K562 (cell line): Measurements from ENCODE around the gene CXXC1. TPM values are rescaled to one million over a fixed set of nuclear protein-coding genes. Genes with fewer than 3 reads are reported as not detected.
A peak's percentile ranks its signal among the peaks of the same experiment; 100 is the strongest.

Experiments
- ASH1L ChIP-seq: fragments of 450-650 bp; IDR thresholded peaks from 2 replicates; pipeline ENCODE4 v1.6.1; 2018; ENCODE audit warnings: borderline replicate concordance, mild to moderate bottlenecking, low read depth; ENCODE audit not compliant: partially characterized antibody
- BACH1 ChIP-seq: fragments of 200-800 bp; sonication (Bioruptor generic); IDR thresholded peaks from 2 replicates; pipeline ENCODE4 v1.6.1; 2016; ENCODE audit warnings: missing genetic modification characterization, missing compliant biosample characterization
- BRD9 ChIP-seq: fragments of 450-650 bp; IDR thresholded peaks from 2 replicates; pipeline ENCODE4 v1.6.1; 2018; ENCODE audit warnings: low read depth; ENCODE audit not compliant: partially characterized antibody
- EGR1 ChIP-seq: fragments of 450-650 bp; conservative IDR thresholded peaks from 2 replicates; pipeline ENCODE4 v1.6.1; 2017; ENCODE audit warnings: mild to moderate bottlenecking
- GTF2A2 ChIP-seq: IDR thresholded peaks from 2 replicates; pipeline ENCODE4 v1.6.1; 2016; ENCODE audit warnings: mild to moderate bottlenecking, missing genetic modification characterization, missing compliant biosample characterization
- HDGF ChIP-seq: fragments of 450-650 bp; IDR thresholded peaks from 2 replicates; pipeline ENCODE4 v1.6.1; 2016
- KAT2B ChIP-seq: IDR thresholded peaks from one replicate; pipeline ENCODE4 v1.6.1; 2012; ENCODE audit warnings: low read depth, mild to moderate bottlenecking, control low read depth, inconsistent platforms, low read length, moderate library complexity
- NONO ChIP-seq, 2 experiments: fragments of 200-400 bp in 1 of 2; fragments of 450-650 bp in 1 of 2; formaldehyde crosslinking in 1 of 2; IDR thresholded peaks; 2 replicates each; pipeline ENCODE4 v1.6.1; 2017; ENCODE audit warnings: low read depth in 2 of 2, mild to moderate bottlenecking in 2 of 2, moderate library complexity in 2 of 2, low read length in 1 of 2
- RBM17 ChIP-seq: fragments of 200-400 bp; formaldehyde crosslinking; IDR thresholded peaks from 2 replicates; pipeline ENCODE4 v1.6.1; 2017; ENCODE audit warnings: low read depth, mild to moderate bottlenecking, low read length, borderline replicate concordance
- SMARCC2 ChIP-seq: fragments of 450-650 bp; IDR thresholded peaks from 2 replicates; pipeline ENCODE4 v1.6.1; 2017; ENCODE audit warnings: antibody characterized with exemption, moderate library complexity, mild to moderate bottlenecking, low read depth
- STAT5B ChIP-seq: fragments of 250-450 bp; sonication (Bioruptor Pico); IDR thresholded peaks from 2 replicates; pipeline ENCODE4 v1.8.0; 2021; ENCODE audit warnings: mild to moderate bottlenecking, inconsistent platforms
- TOE1 ChIP-seq, 2 experiments: fragments of 450-650 bp in 1 of 2; sonication (generic) in 1 of 2; formaldehyde crosslinking in 1 of 2; IDR thresholded peaks; 2 replicates each; pipeline versions ENCODE4 v1.7.1 to v1.8.0; 2016 to 2022; ENCODE audit warnings: borderline replicate concordance in 2 of 2, mild to moderate bottlenecking in 2 of 2, antibody characterized with exemption in 1 of 2, inconsistent platforms in 1 of 2, low read depth in 1 of 2, missing genetic modification reagents in 1 of 2, moderate library complexity in 1 of 2
- ZBTB1 ChIP-seq: sonication (generic); formaldehyde crosslinking; IDR thresholded peaks from 2 replicates; pipeline ENCODE4 v1.8.1; 2023; ENCODE audit warnings: missing genetic modification reagents, low read depth, mild to moderate bottlenecking, borderline replicate concordance
- polyA plus RNA-seq, 8 experiments: library from polyadenylated mRNA; depleted of rRNA in 4 of 8; stranded (reverse) in 5 of 8; unstranded in 3 of 8; fragments of >200 nt; fragmentation: Nextera tagmentation in 2 of 8; fragmentation: Illumina TruSeq in 1 of 8; extraction: Ambion mirVana in 2 of 8; extraction: Trizol in 1 of 8; gene quantifications; 2 replicates each; pipeline versions ENCODE4 v1.2.1 to v1.2.3, GENCODE V29; 2011 to 2014; ENCODE audit warnings: inconsistent platforms in 1 of 8, missing spikeins in 1 of 8
- total RNA-seq, 7 experiments: library from RNA; depleted of rRNA in 6 of 7; stranded (reverse); fragments of >200 nt in 6 of 7; fragmentation: Illumina TruSeq in 2 of 7; extraction: Trizol in 2 of 7; gene quantifications; 2 replicates each; pipeline versions ENCODE4 v1.2.1 to v1.2.3, GENCODE V29; 2011 to 2021; ENCODE audit warnings: low replicate concordance in 1 of 7
- TF ChIP-seq, protein P1 (sequence below): fragments of 250-450 bp; sonication (Bioruptor Pico); IDR thresholded peaks from 2 replicates; pipeline ENCODE4 v1.5.1; 2021; ENCODE audit warnings: mild to moderate bottlenecking
- TF ChIP-seq, protein P2 (sequence below): conservative IDR thresholded peaks from 2 replicates; pipeline ENCODE4 v1.6.1; 2011; ENCODE audit warnings: low read depth, mild to moderate bottlenecking, low read length; ENCODE audit not compliant: control insufficient read depth
- TF ChIP-seq, protein P3 (sequence below): fragments of 250-450 bp; sonication (Bioruptor Pico); IDR thresholded peaks from 2 replicates; pipeline ENCODE4 v1.4.0; 2020
- TF ChIP-seq, protein P4 (sequence below): fragments of 250-450 bp; sonication (Bioruptor Pico); IDR thresholded peaks from 2 replicates; pipeline ENCODE4 v1.8.0; 2021; ENCODE audit warnings: mild to moderate bottlenecking, moderate library complexity

The CXXC1 gene
- total and polyA plus RNA-seq, 9 of the 15 experiments (the other 6 are each of a cell fraction or from before 2014, with no cell fraction given) = 3.4 to 81.0 (median 34.1) TPM

DNA sequence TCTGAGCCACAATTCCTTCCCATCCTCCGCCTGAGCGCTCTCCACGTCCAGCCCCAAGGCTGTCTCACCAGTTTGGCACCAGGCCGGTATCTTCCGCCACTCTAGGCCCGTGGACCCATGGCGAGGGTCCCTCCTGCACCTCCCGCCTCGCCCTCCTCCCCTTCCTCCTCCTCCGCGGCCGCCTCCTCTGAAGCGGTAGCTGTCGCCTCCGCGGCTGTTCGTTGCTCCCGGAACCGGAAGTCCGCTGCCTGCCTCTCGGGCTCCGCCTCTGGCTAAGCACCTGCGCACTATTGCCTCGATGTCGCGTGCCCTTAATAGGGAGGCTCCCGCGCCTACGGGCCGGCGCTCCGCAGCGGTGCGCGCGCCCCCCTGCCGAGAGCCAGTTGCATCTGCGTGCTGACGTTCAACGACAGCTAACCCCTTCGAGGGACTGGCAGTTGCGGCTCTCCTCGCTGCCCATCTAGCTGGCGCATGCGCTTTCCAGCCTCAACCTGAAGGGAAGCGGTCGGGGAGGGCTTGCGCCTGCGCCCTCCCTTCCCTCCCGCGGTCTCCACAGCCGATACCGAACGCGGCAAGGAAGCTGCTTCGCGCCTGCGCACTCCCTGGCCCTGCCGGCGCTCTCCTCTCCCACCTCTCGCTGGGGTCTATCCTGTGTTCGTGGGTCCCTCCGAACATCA lies 6.1 kb downstream of the CXXC1 start, which contains the start of gene MBD1 (continued):
- TF ChIP-seq BACH1 (tag) (no peak), ZBTB1 (CRISPR knock-in tag) (peak; percentile 76; the same call in 1 of the 2 replicates), GTF2A2 (tag) (no peak), STAT5B (CRISPR knock-in tag) (no peak), RBM17 (no peak), BRD9 (no peak), HDGF (no peak), KAT2B (no peak), TOE1 (IDR thresholded peaks at IDR 0.05; ENCODE audit: borderline replicate concordance) (no peak), TOE1 (CRISPR knock-in tag; IDR thresholded peaks at IDR 0.05; ENCODE audit: borderline replicate concordance, low read depth) (no peak), NONO (IDR thresholded peaks at IDR 0.05; ENCODE audit: low read depth in 2 of 2, low read length in 1 of 2) (no peak), SMARCC2 (no peak), EGR1 (peak; percentile 81), ASH1L (no peak)
- TF ChIP-seq, protein P1, sequence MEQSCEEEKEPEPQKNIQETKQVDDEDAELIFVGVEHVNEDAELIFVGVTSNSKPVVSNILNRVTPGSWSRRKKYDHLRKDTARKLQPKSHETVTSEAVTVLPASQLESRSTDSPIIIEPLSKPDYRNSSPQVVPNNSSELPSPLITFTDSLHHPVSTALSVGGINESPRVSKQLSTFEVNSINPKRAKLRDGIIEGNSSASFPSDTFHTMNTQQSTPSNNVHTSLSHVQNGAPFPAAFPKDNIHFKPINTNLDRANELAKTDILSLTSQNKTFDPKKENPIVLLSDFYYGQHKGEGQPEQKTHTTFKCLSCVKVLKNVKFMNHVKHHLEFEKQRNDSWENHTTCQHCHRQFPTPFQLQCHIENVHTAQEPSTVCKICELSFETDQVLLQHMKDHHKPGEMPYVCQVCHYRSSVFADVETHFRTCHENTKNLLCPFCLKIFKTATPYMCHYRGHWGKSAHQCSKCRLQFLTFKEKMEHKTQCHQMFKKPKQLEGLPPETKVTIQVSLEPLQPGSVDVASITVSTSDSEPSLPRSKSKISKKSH (CRISPR knock-in tag) = no peak
- TF ChIP-seq, protein P2, sequence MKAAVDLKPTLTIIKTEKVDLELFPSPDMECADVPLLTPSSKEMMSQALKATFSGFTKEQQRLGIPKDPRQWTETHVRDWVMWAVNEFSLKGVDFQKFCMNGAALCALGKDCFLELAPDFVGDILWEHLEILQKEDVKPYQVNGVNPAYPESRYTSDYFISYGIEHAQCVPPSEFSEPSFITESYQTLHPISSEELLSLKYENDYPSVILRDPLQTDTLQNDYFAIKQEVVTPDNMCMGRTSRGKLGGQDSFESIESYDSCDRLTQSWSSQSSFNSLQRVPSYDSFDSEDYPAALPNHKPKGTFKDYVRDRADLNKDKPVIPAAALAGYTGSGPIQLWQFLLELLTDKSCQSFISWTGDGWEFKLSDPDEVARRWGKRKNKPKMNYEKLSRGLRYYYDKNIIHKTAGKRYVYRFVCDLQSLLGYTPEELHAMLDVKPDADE = no peak
- TF ChIP-seq, protein P3, sequence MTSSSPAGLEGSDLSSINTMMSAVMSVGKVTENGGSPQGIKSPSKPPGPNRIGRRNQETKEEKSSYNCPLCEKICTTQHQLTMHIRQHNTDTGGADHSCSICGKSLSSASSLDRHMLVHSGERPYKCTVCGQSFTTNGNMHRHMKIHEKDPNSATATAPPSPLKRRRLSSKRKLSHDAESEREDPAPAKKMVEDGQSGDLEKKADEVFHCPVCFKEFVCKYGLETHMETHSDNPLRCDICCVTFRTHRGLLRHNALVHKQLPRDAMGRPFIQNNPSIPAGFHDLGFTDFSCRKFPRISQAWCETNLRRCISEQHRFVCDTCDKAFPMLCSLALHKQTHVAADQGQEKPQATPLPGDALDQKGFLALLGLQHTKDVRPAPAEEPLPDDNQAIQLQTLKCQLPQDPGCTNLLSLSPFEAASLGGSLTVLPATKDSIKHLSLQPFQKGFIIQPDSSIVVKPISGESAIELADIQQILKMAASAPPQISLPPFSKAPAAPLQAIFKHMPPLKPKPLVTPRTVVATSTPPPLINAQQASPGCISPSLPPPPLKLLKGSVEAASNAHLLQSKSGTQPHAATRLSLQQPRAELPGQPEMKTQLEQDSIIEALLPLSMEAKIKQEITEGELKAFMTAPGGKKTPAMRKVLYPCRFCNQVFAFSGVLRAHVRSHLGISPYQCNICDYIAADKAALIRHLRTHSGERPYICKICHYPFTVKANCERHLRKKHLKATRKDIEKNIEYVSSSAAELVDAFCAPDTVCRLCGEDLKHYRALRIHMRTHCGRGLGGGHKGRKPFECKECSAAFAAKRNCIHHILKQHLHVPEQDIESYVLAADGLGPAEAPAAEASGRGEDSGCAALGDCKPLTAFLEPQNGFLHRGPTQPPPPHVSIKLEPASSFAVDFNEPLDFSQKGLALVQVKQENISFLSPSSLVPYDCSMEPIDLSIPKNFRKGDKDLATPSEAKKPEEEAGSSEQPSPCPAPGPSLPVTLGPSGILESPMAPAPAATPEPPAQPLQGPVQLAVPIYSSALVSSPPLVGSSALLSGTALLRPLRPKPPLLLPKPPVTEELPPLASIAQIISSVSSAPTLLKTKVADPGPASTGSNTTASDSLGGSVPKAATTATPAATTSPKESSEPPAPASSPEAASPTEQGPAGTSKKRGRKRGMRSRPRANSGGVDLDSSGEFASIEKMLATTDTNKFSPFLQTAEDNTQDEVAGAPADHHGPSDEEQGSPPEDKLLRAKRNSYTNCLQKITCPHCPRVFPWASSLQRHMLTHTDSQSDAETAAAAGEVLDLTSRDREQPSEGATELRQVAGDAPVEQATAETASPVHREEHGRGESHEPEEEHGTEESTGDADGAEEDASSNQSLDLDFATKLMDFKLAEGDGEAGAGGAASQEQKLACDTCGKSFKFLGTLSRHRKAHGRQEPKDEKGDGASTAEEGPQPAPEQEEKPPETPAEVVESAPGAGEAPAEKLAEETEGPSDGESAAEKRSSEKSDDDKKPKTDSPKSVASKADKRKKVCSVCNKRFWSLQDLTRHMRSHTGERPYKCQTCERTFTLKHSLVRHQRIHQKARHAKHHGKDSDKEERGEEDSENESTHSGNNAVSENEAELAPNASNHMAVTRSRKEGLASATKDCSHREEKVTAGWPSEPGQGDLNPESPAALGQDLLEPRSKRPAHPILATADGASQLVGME = no peak
- TF ChIP-seq, protein P4, sequence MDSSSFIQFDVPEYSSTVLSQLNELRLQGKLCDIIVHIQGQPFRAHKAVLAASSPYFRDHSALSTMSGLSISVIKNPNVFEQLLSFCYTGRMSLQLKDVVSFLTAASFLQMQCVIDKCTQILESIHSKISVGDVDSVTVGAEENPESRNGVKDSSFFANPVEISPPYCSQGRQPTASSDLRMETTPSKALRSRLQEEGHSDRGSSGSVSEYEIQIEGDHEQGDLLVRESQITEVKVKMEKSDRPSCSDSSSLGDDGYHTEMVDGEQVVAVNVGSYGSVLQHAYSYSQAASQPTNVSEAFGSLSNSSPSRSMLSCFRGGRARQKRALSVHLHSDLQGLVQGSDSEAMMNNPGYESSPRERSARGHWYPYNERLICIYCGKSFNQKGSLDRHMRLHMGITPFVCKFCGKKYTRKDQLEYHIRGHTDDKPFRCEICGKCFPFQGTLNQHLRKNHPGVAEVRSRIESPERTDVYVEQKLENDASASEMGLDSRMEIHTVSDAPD = no peak
